Tibial nerve (tissue), 3 donors: ENCODE measurements around the gene IGSF9.

Experiments
- POLR2A ChIP-seq, 2 donors: fragments of 450-650 bp; IDR thresholded peaks; one replicate each; pipeline ENCODE4 v1.6.1; 2017; ENCODE audit warnings: antibody characterized with exemption in 2 of 2, mild to moderate bottlenecking in 2 of 2, moderate library complexity in 2 of 2
- TF ChIP-seq, protein P1 (sequence below), 5 experiments: fragments of 200-600 bp in 3 of 5; fragments of 450-650 bp in 2 of 5; sonication (generic) in 3 of 5; IDR thresholded peaks; one replicate each; pipeline ENCODE4 v1.5.1; 2016 to 2019; ENCODE audit warnings: antibody characterized with exemption in 5 of 5, mild to moderate bottlenecking in 3 of 5, moderate library complexity in 2 of 5

DNA sequence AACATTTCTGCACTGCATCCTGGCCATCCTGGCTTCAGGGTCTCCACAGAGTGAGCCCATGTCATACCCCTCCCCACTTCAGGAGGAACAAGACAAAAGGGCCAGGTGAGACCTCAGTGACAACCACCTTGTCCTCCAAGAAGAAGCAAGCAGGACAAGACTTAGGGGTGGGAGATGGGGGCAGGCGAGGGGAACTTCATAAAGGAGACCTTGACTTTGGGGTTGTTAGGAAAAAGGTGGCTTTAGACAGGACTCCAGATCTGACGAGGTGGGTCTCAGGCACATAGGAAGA, 32.6 kb upstream of the IGSF9 start:
- TF ChIP-seq POLR2A (IDR thresholded peaks at IDR 0.05): no peak
- TF ChIP-seq, protein P1, sequence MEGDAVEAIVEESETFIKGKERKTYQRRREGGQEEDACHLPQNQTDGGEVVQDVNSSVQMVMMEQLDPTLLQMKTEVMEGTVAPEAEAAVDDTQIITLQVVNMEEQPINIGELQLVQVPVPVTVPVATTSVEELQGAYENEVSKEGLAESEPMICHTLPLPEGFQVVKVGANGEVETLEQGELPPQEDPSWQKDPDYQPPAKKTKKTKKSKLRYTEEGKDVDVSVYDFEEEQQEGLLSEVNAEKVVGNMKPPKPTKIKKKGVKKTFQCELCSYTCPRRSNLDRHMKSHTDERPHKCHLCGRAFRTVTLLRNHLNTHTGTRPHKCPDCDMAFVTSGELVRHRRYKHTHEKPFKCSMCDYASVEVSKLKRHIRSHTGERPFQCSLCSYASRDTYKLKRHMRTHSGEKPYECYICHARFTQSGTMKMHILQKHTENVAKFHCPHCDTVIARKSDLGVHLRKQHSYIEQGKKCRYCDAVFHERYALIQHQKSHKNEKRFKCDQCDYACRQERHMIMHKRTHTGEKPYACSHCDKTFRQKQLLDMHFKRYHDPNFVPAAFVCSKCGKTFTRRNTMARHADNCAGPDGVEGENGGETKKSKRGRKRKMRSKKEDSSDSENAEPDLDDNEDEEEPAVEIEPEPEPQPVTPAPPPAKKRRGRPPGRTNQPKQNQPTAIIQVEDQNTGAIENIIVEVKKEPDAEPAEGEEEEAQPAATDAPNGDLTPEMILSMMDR (IDR thresholded peaks at IDR 0.05): no peak
